HT-29 (cell line): ENCODE results near the gene AGAP3. TPM values are rescaled to one million over a fixed set of nuclear protein-coding genes. Genes with fewer than 3 reads are reported as not detected.

Experiments
- DNase-seq: peaks from one replicate; pipeline ENCODE4 v3.0.0-alpha.2; 2015; ENCODE audit warnings: low spot score
- total RNA-seq: library from RNA; depleted of rRNA; stranded (reverse); fragments of >200 nt; shearing (Covaris generic); gene quantifications from 2 replicates; pipeline ENCODE4 v1.2.3, GENCODE V29; 2014

The AGAP3 gene
- total RNA-seq, 1 experiment from 2014 or later = 162 TPM

GRCh38 chr7:151152643-151153513 lies 66.6 kb downstream of the AGAP3 start:
- no peak for DNase-seq

GRCh38 chr7:151157645-151158329 lies 71.5 kb downstream of the AGAP3 start:
- peak; percentile 71 for DNase-seq

GRCh38 chr7:151161757-151162156 lies 75.5 kb downstream of the AGAP3 start:
- no peak for DNase-seq

- no peak for DNase-seq
Observed at GRCh38 chr7:151166629-151167196, 80.4 kb downstream of the AGAP3 start.

GRCh38 chr7:151167197-151167961 lies 81.1 kb downstream of the AGAP3 start, which contains the start of gene GBX1:
GBX1 (minus strand) TSS chr7:151167694; CDS start chr7:151167548, 146 bp downstream.
- DNase-seq = no peak

- DNase-seq = peak; percentile 33
Observed at GRCh38 chr7:151168003-151168786, 81.9 kb downstream of the AGAP3 start.

- no peak for DNase-seq
Observed at GRCh38 chr7:151168787-151169162, 82.5 kb downstream of the AGAP3 start.

- DNase-seq = peak; percentile 92
Observed at GRCh38 chr7:151172273-151173141, 86.2 kb downstream of the AGAP3 start.

GRCh38 chr7:151173386-151174245 lies 87.3 kb downstream of the AGAP3 start:
- DNase-seq = no peak

- DNase-seq = no peak
Observed at GRCh38 chr7:151174246-151175046, 88.2 kb downstream of the AGAP3 start.

- DNase-seq = no peak
Observed at GRCh38 chr7:151175047-151175792, 88.9 kb downstream of the AGAP3 start.

- no peak for DNase-seq
Observed at GRCh38 chr7:151175793-151176311, 89.6 kb downstream of the AGAP3 start.

GRCh38 chr7:151176401-151176800 lies 90.1 kb downstream of the AGAP3 start:
- DNase-seq = no peak

GRCh38 chr7:151177310-151177709 lies 91.0 kb downstream of the AGAP3 start:
- no peak for DNase-seq

- DNase-seq = no peak
Observed at GRCh38 chr7:151178236-151178635, 92.0 kb downstream of the AGAP3 start.

GRCh38 chr7:151178831-151179230 lies 92.6 kb downstream of the AGAP3 start:
- DNase-seq = no peak

GRCh38 chr7:151179287-151179860 lies 93.1 kb downstream of the AGAP3 start:
- DNase-seq = no peak
